Measurements from ENCODE around the gene PIP4P1. TPM values are rescaled to one million over a fixed set of nuclear protein-coding genes. Genes with fewer than 3 reads are reported as not detected.

Gene PIP4P1
- total and polyA plus RNA-seq, 9 donors = 11.8 to 32.9 (median 25.2) TPM

DNA sequence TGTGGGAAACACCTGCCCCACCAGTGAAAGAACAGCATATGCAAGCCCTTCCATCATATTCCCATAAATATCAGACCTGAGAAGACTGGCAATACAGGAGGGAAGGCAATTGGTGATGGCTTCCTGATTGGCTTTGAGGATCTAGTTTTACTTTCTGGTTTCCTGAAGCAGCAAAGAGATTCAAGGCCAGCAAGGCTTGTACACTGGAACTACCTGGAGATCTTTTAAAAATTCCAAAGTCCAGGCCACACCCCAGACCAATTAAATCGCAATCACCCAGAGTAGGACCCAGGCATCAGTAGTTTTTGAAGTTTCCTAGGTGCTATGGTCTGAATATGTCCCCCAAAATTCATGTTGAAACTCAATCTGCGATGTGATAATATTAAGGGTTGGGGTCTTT, 45.0 kb downstream of the PIP4P1 start:
- DNase-seq = no peak
- Histone ChIP-seq H3K4me3 (no peak overlapping the region), H3K36me3 (no peaks in the 10 kb centered on the region), H3K4me1 (ENCODE audit: insufficient read depth) (no peaks in the 10 kb centered on the region), H3K9me3 (no peaks in the 10 kb centered on the region), H3K27ac (no peak overlapping the region), H3K27me3 (no peaks in the 10 kb centered on the region)
- no peak for TF ChIP-seq POLR2A (IDR thresholded peaks at IDR 0.05)
- TF ChIP-seq EP300 (IDR thresholded peaks at IDR 0.05) = no peak
- TF ChIP-seq, protein P1, sequence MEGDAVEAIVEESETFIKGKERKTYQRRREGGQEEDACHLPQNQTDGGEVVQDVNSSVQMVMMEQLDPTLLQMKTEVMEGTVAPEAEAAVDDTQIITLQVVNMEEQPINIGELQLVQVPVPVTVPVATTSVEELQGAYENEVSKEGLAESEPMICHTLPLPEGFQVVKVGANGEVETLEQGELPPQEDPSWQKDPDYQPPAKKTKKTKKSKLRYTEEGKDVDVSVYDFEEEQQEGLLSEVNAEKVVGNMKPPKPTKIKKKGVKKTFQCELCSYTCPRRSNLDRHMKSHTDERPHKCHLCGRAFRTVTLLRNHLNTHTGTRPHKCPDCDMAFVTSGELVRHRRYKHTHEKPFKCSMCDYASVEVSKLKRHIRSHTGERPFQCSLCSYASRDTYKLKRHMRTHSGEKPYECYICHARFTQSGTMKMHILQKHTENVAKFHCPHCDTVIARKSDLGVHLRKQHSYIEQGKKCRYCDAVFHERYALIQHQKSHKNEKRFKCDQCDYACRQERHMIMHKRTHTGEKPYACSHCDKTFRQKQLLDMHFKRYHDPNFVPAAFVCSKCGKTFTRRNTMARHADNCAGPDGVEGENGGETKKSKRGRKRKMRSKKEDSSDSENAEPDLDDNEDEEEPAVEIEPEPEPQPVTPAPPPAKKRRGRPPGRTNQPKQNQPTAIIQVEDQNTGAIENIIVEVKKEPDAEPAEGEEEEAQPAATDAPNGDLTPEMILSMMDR (IDR thresholded peaks at IDR 0.05) = no peak
- intact Hi-C loops (cut with DNase I) = no loop called here
- 89 to 94% (median 92%) methylated on average over 2 of the region's 2 CpGs for WGBS, 3 donors

DNA sequence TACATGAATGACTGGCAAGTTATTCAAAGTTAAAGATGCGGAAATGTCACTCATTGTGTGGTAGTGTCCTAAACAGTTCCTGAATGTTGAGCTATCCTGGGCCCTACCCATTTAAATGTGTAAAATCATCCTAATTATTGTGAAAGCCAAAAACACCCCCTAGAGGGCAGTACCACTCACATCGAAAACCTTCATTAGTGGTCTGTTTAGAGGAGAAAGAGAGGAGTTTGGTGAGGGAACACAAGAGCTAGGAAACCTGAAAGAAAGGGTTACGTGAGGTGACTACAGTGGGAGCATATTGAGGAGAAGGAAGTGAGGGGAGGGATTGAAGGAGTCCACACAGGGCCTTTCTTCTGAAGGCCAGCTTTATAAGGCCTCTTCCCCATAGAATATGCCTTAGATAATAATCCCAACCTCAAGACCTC, 45.4 kb downstream of the PIP4P1 start:
- Histone ChIP-seq H3K4me3 (no peak overlapping the region), H3K9me3 (no peaks in the 10 kb centered on the region), H3K27ac (no peak overlapping the region), H3K4me1 (ENCODE audit: insufficient read depth) (no peaks in the 10 kb centered on the region), H3K36me3 (no peaks in the 10 kb centered on the region), H3K27me3 (no peaks in the 10 kb centered on the region)
- TF ChIP-seq, protein P1 (IDR thresholded peaks at IDR 0.05) = peak; percentile 27 to 37 (median 28)
- TF ChIP-seq EP300 (IDR thresholded peaks at IDR 0.05) = no peak
- intact Hi-C loops (cut with DNase I) = no loop called here
- 38 to 47% (median 43%) methylated on average over 3 of the region's 3 CpGs for WGBS, 3 donors
- DNase-seq = peak in 1 of 5 donors; percentile 35

GRCh38 chr14:20413744-20414082, 47.5 kb downstream of the PIP4P1 start:
- intact Hi-C loops (cut with DNase I) = loop anchor here in 2 of 4 donors (5.0 kb wide), 2 partner anchors 49 to 199 kb away; partner anchors contain the start of gene PIP4P1 (in 1 of the 2)
- Histone ChIP-seq H3K9me3 (no peaks in the 10 kb centered on the region), H3K4me3 (peak overlapping the region; percentile 68), H3K4me1 (ENCODE audit: insufficient read depth) (no peaks in the 10 kb centered on the region), H3K27ac (peak overlapping the region; percentile 85 to 92), H3K27me3 (no peaks in the 10 kb centered on the region), H3K36me3 (no peaks in the 10 kb centered on the region)
- no peak for DNase-seq
- no peak for TF ChIP-seq POLR2A (IDR thresholded peaks at IDR 0.05)
- no peak for TF ChIP-seq EP300 (IDR thresholded peaks at IDR 0.05)
- TF ChIP-seq, protein P1 (IDR thresholded peaks at IDR 0.05) = no peak
- WGBS, 3 donors = 1 to 3% (median 2%) methylated on average over 9 of the region's 9 CpGs

DNA sequence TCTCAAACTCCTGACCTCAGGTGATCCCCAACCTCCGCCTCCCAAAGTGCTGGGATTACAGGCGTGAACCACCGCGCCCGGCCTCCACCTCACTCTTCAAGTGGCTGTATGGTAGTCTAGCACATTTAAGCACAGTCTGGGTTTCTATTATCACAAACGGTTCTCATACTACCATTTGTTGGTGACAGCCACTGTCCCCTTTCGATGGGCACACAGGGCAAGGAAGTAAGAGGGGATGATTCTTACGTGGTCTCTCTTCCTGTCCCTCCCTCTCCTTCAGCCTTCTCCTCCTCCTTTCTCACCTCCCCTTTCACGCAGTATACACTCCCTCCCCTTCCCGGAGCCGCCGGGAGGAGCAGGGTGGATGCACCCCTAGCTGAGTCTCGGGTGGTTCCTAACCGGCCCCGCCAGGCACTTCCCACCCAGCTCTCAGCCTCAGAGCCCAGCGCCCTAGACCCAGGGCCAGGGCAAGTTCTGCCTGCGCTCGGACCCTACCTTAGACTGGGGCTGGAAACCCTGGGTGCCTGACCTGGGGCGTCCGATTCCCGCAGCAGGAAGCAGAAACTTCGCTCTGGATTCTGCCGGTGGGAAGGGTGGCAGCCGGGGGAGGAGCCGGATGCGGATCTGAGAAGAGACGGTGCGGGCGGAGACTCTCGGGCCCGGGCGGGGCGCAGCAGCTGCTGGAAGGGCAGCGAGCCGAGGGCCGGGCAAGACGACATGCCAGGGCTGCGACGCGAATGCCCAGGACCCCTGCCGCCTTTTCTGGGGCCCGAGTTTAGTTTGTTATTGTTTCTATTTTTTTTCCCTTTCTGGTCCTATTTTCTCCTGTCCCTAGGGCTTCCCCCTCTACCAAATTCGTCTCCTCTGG, 48.1 kb downstream of the PIP4P1 start, which contains the start of gene TEP1:
TSS of gene TEP1 (minus strand) at position 626 of the 868 bp plus-strand sequence. CDS start 5,062 bp downstream, outside the sequence.
- Histone ChIP-seq H3K27ac (peak within 1 kb of the TSS; percentile 85 to 92), H3K4me1 (ENCODE audit: insufficient read depth) (no peaks in the 10 kb centered on the region), H3K27me3 (no peaks in the 10 kb centered on the region), H3K36me3 (no peaks in the 10 kb centered on the region), H3K4me3 (peak within 1 kb of the TSS; percentile 68), H3K9me3 (no peaks in the 10 kb centered on the region)
- intact Hi-C loops (cut with DNase I) = loop anchor here in 2 of 4 donors (5.0 kb wide), 2 partner anchors 49 to 199 kb away; partner anchors contain the start of gene PIP4P1 (in 1 of the 2)
- DNase-seq = peak; percentile 81 to 89 (median 85)
- TF ChIP-seq, protein P1 (IDR thresholded peaks at IDR 0.05) = no peak
- TF ChIP-seq EP300 (IDR thresholded peaks at IDR 0.05) (no peak), POLR2A (IDR thresholded peaks at IDR 0.05) (peak; percentile 68)
- 0 to 1% (median 1%) methylated on average over 43 of the region's 43 CpGs for WGBS, 3 donors

Data from ovary (tissue), 9 donors.